CD8-positive, alpha-beta memory T cell (primary cell): Measurements from ENCODE around the gene ZMYND8. TPM values are rescaled to one million over a fixed set of nuclear protein-coding genes. Genes with fewer than 3 reads are reported as not detected.
A peak's percentile ranks its signal among the peaks of the same experiment; 100 is the strongest.

Experiments
- CTCF ChIA-PET: fragments of 350-600 bp; sonication (Branson Sonifier 250); formaldehyde crosslinking; loops from one replicate; lab custom pipeline; 2021; ENCODE audit warnings: antibody characterized with exemption; lab: Charles Lee
- POLR2A ChIA-PET: fragments of 350-600 bp; sonication (Branson Sonifier 250); formaldehyde crosslinking; loops from one replicate; lab custom pipeline; 2021; ENCODE audit warnings: antibody characterized with exemption; lab: Charles Lee
- DNase-seq, 5 donors: peaks; one replicate each; pipeline versions ENCODE4 v3.0.0 to v3.0.0-alpha.2; 2020 to 2022; ENCODE audit warnings: mixed read lengths in 1 of 5
- H3K27ac ChIP-seq: one replicate; pipeline ENCODE4 v1.7.0; 2013; ENCODE audit warnings: low read depth, mild to moderate bottlenecking, low read length, moderate library complexity
- H3K27me3 ChIP-seq: 2 replicates; pipeline ENCODE4 v1.7.0; 2013; ENCODE audit warnings: low read length, mild to moderate bottlenecking; ENCODE audit not compliant: insufficient read depth, poor library complexity, severe bottlenecking
- H3K36me3 ChIP-seq: 2 replicates; pipeline ENCODE4 v1.7.0; 2013; ENCODE audit warnings: mild to moderate bottlenecking, low read length, moderate library complexity; ENCODE audit not compliant: insufficient read depth
- H3K4me1 ChIP-seq: 2 replicates; pipeline ENCODE4 v1.7.0; 2013; ENCODE audit warnings: mild to moderate bottlenecking, low read length, moderate library complexity; ENCODE audit not compliant: insufficient read depth
- H3K4me3 ChIP-seq: 2 replicates; pipeline ENCODE4 v1.7.0; 2013; ENCODE audit warnings: mild to moderate bottlenecking, low read length
- H3K9me3 ChIP-seq: 2 replicates; pipeline ENCODE4 v1.7.0; 2013; ENCODE audit warnings: mild to moderate bottlenecking, low read length
- H3K27ac Mint-ChIP-seq, 8 donors: one replicate each; pipeline ENCODE4 v1.8.0; 2020 to 2021; ENCODE audit warnings: mixed read lengths in 8 of 8, mild to moderate bottlenecking in 6 of 8, inconsistent platforms in 3 of 8, moderate library complexity in 3 of 8
- H3K27me3 Mint-ChIP-seq, 2 donors: one replicate each; pipeline ENCODE4 v1.8.0; 2020 to 2021; ENCODE audit warnings: mixed read lengths in 2 of 2, mild to moderate bottlenecking in 1 of 2, moderate library complexity in 1 of 2
- H3K36me3 Mint-ChIP-seq, 3 donors: one replicate each; pipeline ENCODE4 v1.8.0; 2020 to 2021; ENCODE audit warnings: mixed read lengths in 3 of 3, inconsistent platforms in 1 of 3, mild to moderate bottlenecking in 1 of 3
- H3K4me1 Mint-ChIP-seq, 3 donors: one replicate each; pipeline ENCODE4 v1.8.0; 2020 to 2021; ENCODE audit warnings: mixed read lengths in 3 of 3, inconsistent platforms in 1 of 3, mild to moderate bottlenecking in 1 of 3
- H3K4me3 Mint-ChIP-seq, 7 donors: one replicate each; pipeline ENCODE4 v1.8.0; 2020 to 2021; ENCODE audit warnings: mixed read lengths in 7 of 7, mild to moderate bottlenecking in 6 of 7, moderate library complexity in 4 of 7, inconsistent platforms in 2 of 7
- H3K9me3 Mint-ChIP-seq, 5 donors: one replicate each; pipeline ENCODE4 v1.8.0; 2020 to 2022; ENCODE audit warnings: mixed read lengths in 5 of 5, mild to moderate bottlenecking in 3 of 5, moderate library complexity in 2 of 5, inconsistent platforms in 1 of 5
- polyA plus RNA-seq: library from polyadenylated mRNA; unstranded; fragments of 300-500 nt; fragmentation: Illumina TruSeq; gene quantifications from one replicate; pipeline ENCODE4 v1.2.3, GENCODE V29; 2021
- total RNA-seq, 2 experiments: library from RNA; stranded (reverse); gene quantifications; one replicate each; pipeline ENCODE4 v1.2.3, GENCODE V29; 2021

The ZMYND8 gene
- total and polyA plus RNA-seq, 3 experiments from 2014 or later: 20.9 to 30.7 (median 25.8) TPM

DNA sequence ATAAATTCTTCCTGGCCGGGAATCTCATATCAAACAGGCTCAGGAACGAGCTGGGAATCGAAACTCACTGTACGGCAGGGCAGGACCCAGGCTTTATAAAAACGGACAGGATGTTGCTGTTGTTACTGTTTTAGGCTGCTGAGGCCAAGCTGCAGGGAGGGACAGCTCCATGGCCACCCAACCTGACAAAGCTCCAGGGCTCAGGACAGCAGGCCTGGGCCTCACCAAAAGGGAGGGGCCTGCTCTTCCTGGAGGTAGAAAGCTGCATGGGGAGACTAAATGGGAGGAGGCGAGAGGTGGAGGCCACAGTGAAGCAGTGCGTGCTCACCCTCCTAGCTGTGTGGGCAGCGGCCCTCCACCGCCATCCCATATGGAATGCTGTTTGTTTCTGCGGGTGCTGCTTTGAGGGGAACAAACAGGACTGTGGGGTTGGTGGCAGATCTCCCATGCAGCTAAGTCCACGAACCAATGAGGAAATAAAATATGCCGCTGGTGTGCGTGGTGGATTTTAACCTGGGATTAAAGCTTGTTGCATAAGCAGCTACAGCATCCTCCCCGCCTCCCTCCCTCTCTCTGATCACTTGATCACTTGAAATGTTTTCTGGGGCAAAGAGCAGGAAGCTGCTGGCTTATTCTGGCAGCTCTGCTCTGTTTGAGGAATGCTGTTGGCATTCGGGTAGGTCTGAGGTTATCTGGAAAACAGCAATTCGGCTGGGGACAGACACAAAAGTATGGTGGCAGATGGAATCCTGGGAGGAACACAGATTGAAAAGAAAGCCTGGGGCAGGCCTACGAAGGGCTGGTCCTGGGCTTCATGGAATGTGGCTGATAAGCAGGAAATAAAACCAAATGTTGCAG, 2.4 kb upstream of the ZMYND8 start:
- H3K27me3 Mint-ChIP-seq: peaks cover 0 to 4% of the 10 kb centered on the region in 2 donors
- H3K36me3 Mint-ChIP-seq: peaks cover 3 to 7% (median 4%) of the 10 kb centered on the region in 3 donors
- CTCF ChIA-PET: interaction anchor here (1.0 to 4.5 kb wide), 4 partner anchors 25 to 163 kb away, joined by 3 to 20 read pairs (median 7); no protein-coding TSS in a partner anchor
- peak in 1 of 5 donors; percentile 31 for DNase-seq
- Histone ChIP-seq H3K4me1 (peaks cover 51% of the 10 kb centered on the region), H3K9me3 (no peaks in the 10 kb centered on the region), H3K4me3 (no peak overlapping the region), H3K27me3 (no peaks in the 10 kb centered on the region), H3K27ac (peak overlapping the region; percentile 89), H3K36me3 (no peaks in the 10 kb centered on the region)
- H3K9me3 Mint-ChIP-seq: no peaks in the 10 kb centered on the region
- peak overlapping the region in 3 of 7 donors; percentile 28 to 84 (median 32) for H3K4me3 Mint-ChIP-seq
- H3K4me1 Mint-ChIP-seq: peaks cover 11 to 40% (median 28%) of the 10 kb centered on the region in 3 donors
- POLR2A ChIA-PET: interaction anchor here (0.6 kb wide), 1 partner anchor 30 kb away, joined by 6 read pairs; no protein-coding TSS in a partner anchor
- peak overlapping the region; percentile 23 to 99 (median 48) for H3K27ac Mint-ChIP-seq

DNA sequence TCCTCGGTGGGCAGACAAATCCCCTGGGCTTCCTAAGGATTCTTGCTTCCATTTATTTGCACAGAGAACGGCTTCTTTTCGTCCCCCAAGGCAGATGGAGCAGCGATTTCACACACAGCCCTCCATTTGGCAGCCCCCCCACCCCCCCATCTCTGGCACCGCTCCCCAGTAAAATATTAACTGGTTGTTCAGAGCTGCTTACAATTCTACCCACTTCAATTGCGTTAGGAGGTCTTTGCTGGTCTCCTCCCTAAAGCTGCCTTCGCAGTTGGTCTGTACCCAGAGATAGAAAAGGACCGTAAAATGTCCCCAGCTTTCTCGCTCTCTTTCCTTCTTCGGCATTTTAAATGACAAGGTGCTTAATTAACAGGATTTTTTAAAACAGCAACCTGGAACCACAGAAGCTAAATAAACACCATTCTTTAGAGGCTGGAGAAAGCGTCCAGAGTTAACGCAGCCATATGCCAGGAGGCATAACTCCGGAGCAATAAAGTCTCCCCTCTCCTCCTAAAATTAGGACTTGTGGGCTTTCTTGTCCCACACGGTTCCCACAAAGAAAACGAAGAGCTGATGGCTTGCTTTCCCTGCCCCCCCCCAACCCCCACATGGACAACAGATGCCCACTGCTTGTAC, 1.7 kb upstream of the ZMYND8 start:
- POLR2A ChIA-PET: interaction anchor here (0.6 kb wide), 1 partner anchor 29 kb away, joined by 6 read pairs; no protein-coding TSS in a partner anchor

DNA sequence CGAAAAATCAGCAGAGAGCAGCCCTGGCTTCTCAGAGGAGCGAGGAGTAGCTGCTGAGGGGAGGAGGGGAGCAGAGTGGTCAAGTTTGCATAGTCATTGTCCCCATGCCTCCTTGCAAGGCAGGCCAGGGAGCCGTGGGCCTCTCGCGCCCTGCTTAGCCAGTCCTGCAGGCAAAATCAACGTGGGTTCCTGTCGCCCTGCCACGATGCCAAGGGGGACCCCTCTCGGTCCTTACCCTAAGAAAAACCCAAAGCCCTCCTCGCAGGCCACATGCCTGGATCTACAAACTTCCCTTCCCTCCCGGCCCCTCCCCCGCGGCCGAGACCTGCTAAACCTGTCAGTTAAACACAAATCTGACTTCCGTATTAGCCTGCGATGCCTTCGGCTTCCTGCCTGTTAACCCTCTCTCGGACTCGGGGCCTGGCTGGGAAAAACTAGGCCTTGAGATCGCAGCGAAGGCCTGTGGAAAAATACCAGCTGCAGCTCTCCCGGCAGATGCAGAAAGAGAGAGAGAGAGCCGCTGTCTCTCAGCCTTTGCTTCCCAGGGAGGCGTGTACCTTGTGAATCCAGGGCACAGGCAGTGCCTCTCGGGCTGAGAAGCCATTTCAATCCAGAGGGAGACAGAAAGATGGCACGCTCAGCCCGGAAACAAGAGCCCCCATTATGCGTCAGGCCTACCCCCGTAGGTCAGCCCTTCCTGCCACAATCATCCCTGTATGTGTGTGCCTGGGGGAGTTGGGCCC, 968 bp upstream of the ZMYND8 start:
- peak overlapping the region; percentile 89 for H3K27ac ChIP-seq
- no peaks in the 10 kb centered on the region for H3K36me3 ChIP-seq
- Mint-ChIP-seq H3K4me1 (peaks cover 7 to 40% (median 22%) of the 10 kb centered on the region in 3 donors), H3K4me3 (peak overlapping the region in 6 of 7 donors; percentile 85 to 97 (median 94)), H3K9me3 (no peaks in the 10 kb centered on the region), H3K27ac (peak overlapping the region; percentile 93 to 99 (median 98)), H3K27me3 (peaks cover 0 to 4% of the 10 kb centered on the region in 2 donors), H3K36me3 (peaks cover 3 to 13% (median 5%) of the 10 kb centered on the region in 3 donors)
- H3K4me1 ChIP-seq: peaks cover 65% of the 10 kb centered on the region
- peak overlapping the region; percentile 68 for H3K4me3 ChIP-seq
- H3K27me3 ChIP-seq: no peaks in the 10 kb centered on the region
- peak; percentile 39 to 74 (median 61) for DNase-seq
- ChIA-PET CTCF (interaction anchor here (1.1 to 4.5 kb wide), 5 partner anchors 10 to 161 kb away, joined by 4 to 30 read pairs (median 10); no protein-coding TSS in a partner anchor), POLR2A (interaction anchor here (0.6 to 1.5 kb wide), 2 partner anchors 24 to 145 kb away, joined by 3 to 6 read pairs; partner anchors contain the start of gene NCOA3)
- H3K9me3 ChIP-seq: no peaks in the 10 kb centered on the region

More for the DNA sequence above, 1.7 kb upstream of the ZMYND8 start:
- H3K27ac ChIP-seq: peak overlapping the region; percentile 89
- Mint-ChIP-seq H3K9me3 (no peaks in the 10 kb centered on the region), H3K27ac (peak overlapping the region; percentile 93 to 99 (median 98)), H3K4me3 (peak overlapping the region in 6 of 7 donors; percentile 85 to 97 (median 94)), H3K4me1 (peaks cover 11 to 40% (median 28%) of the 10 kb centered on the region in 3 donors), H3K27me3 (peaks cover 0 to 4% of the 10 kb centered on the region in 2 donors), H3K36me3 (peaks cover 3 to 8% (median 4%) of the 10 kb centered on the region in 3 donors)
- no peaks in the 10 kb centered on the region for H3K9me3 ChIP-seq
- H3K4me3 ChIP-seq: peak overlapping the region; percentile 68
- H3K36me3 ChIP-seq: no peaks in the 10 kb centered on the region
- peaks cover 58% of the 10 kb centered on the region for H3K4me1 ChIP-seq
- no peaks in the 10 kb centered on the region for H3K27me3 ChIP-seq
- CTCF ChIA-PET: interaction anchor here (1.0 to 4.5 kb wide), 4 partner anchors 26 to 162 kb away, joined by 3 to 20 read pairs (median 7); no protein-coding TSS in a partner anchor
- DNase-seq: no peak

DNA sequence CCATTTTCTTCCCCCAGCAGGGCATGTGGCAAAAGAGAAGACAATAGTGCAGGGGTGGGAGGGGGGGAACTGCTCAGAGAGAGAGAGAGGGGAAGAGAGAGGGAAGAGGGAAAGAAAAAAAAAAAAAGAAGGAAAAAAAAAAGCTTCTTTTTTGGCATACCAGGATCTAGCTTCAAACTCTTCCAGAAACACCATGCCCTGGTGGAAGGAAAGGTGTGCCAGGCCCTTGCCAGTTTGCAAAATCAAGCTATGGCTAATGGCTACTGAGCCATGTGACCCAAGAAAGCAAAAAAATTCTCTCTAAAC, 326 bp downstream of the ZMYND8 start:
- peaks cover 3 to 23% (median 8%) of the 10 kb centered on the region in 3 donors for H3K36me3 Mint-ChIP-seq

DNA sequence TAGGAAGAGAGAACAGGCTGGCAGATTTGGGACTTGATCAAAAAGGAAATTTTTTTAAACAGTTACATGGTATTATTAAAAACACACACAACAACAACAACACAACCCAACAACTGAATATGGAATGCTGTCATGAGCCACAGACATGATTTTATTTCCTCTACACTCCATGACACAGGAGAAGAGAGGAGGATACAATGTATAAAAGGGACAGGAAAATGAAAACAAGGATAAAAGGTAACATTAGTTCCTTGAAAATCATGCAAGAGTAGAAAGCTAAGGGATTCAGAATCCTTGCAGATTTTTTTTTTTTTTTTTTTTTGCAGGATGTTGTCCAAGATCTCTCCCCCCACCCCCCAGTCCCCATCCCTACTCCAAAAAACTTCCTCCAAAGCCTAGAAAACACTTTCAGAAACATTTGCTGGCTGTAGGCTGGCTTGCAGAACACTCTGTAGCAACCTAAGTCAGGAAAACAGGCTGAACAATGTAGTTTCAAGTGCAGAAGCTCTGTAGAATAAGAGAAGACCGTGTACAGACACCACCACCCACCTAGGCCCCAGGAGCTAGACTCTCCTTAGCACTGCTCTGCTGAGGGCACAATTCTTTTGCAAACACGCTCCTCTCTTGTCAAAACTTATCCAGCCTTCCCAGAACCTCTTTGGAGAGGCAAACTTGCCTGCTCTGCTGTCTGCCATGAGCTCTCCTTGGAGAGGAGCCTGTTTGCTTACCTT, 845 bp downstream of the ZMYND8 start:
- Histone ChIP-seq H3K27ac (peak overlapping the region; percentile 89), H3K36me3 (no peaks in the 10 kb centered on the region), H3K9me3 (no peaks in the 10 kb centered on the region), H3K27me3 (no peaks in the 10 kb centered on the region), H3K4me3 (peak overlapping the region; percentile 68), H3K4me1 (peaks cover 83% of the 10 kb centered on the region)
- Mint-ChIP-seq H3K27ac (peak overlapping the region; percentile 89 to 99 (median 97)), H3K36me3 (peaks cover 3 to 23% (median 8%) of the 10 kb centered on the region in 3 donors), H3K4me3 (peak overlapping the region in 6 of 7 donors; percentile 85 to 97 (median 94)), H3K4me1 (peaks cover 5 to 40% (median 22%) of the 10 kb centered on the region in 3 donors), H3K27me3 (peaks cover 0 to 4% of the 10 kb centered on the region in 2 donors), H3K9me3 (no peaks in the 10 kb centered on the region)
- DNase-seq: no peak
- POLR2A ChIA-PET: interaction anchor here (0.8 to 1.5 kb wide), 2 partner anchors 28 to 146 kb away, joined by 3 to 6 read pairs; partner anchors contain the start of gene NCOA3
- CTCF ChIA-PET: interaction anchor here (0.7 to 4.5 kb wide), 4 partner anchors 24 to 96 kb away, joined by 3 to 30 read pairs (median 13); no protein-coding TSS in a partner anchor

More for the DNA sequence above, 326 bp downstream of the ZMYND8 start:
- Mint-ChIP-seq H3K9me3 (no peaks in the 10 kb centered on the region), H3K27ac (peak overlapping the region; percentile 93 to 99 (median 98)), H3K4me1 (peaks cover 5 to 40% (median 22%) of the 10 kb centered on the region in 3 donors), H3K27me3 (peaks cover 0 to 4% of the 10 kb centered on the region in 2 donors), H3K4me3 (peak overlapping the region in 6 of 7 donors; percentile 85 to 97 (median 94))
- Histone ChIP-seq H3K27ac (peak overlapping the region; percentile 89), H3K36me3 (no peaks in the 10 kb centered on the region), H3K9me3 (no peaks in the 10 kb centered on the region), H3K27me3 (no peaks in the 10 kb centered on the region), H3K4me3 (peak overlapping the region; percentile 68), H3K4me1 (peaks cover 78% of the 10 kb centered on the region)
- POLR2A ChIA-PET: interaction anchor here (0.7 to 1.5 kb wide), 4 partner anchors 26 to 148 kb away, joined by 3 to 6 read pairs (median 4); partner anchors contain the start of gene NCOA3
- CTCF ChIA-PET: interaction anchor here (1.6 to 4.5 kb wide), 3 partner anchors 24 to 84 kb away, joined by 6 to 30 read pairs (median 20); no protein-coding TSS in a partner anchor
- no peak for DNase-seq

DNA sequence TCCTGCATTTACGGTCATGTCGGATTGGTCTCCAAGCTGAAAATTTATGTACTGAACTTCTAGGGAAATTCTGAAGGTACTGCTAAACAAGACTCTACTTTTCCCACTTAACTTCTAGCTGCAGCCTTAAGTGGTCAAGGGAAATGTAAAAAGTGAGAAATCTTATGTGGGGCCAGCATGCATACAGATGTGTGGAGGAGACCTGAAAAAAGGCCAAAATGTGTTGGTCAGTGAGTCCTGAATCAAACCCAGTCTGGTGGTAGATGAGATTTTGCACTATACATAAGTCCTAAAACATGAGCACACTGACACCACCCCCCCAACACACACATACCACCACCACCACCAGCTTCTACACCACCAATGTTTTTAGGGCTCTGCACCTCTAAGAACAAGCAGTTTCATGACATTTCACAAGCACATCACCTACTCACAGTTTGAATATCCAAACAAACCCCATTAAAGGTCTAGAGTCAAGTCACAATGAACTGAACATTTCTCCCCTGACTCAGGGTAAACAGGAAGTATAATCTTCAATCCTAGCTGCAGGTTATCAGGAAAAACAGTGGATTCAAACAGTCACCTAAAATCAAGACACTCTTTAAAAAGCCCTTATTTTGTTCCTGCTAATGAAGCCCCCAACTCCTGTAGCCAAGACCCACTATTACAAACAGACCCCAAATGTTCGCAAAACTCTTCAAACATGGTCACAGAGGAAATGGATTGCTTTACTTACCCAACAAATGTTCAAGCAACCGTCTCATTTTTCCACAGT, 1.6 kb downstream of the ZMYND8 start:
- Mint-ChIP-seq H3K9me3 (no peaks in the 10 kb centered on the region), H3K27me3 (peaks cover 0 to 2% of the 10 kb centered on the region in 2 donors), H3K36me3 (peaks cover 3 to 23% (median 8%) of the 10 kb centered on the region in 3 donors), H3K27ac (peak overlapping the region; percentile 82 to 99 (median 96)), H3K4me1 (peaks cover 5 to 40% (median 22%) of the 10 kb centered on the region in 3 donors), H3K4me3 (peak overlapping the region in 6 of 7 donors; percentile 85 to 97 (median 94))
- CTCF ChIA-PET: interaction anchor here (0.7 to 4.5 kb wide), 5 partner anchors 29 to 95 kb away, joined by 3 to 30 read pairs (median 13); no protein-coding TSS in a partner anchor
- Histone ChIP-seq H3K27me3 (no peaks in the 10 kb centered on the region), H3K4me3 (peak overlapping the region; percentile 68), H3K36me3 (no peaks in the 10 kb centered on the region), H3K9me3 (no peaks in the 10 kb centered on the region), H3K27ac (peak overlapping the region; percentile 89), H3K4me1 (peaks cover 90% of the 10 kb centered on the region)
- DNase-seq: no peak
- POLR2A ChIA-PET: no interaction called here
